Measurements from ENCODE around the gene TBCD. TPM values are rescaled to one million over a fixed set of nuclear protein-coding genes. Genes with fewer than 3 reads are reported as not detected.

Gene TBCD
- total RNA-seq, 2 experiments from 2014 or later: 87.8 to 145 TPM

- POLR2A ChIA-PET: no interaction called here
- CTCF ChIA-PET (ENCODE audit: unreplicated experiment): no interaction called here
- H3K36me3 ChIP-seq (ENCODE audit: insufficient read depth, low read length): peaks cover 53% of the 10 kb centered on the region
- intact Hi-C loops (cut with micrococcal nuclease; ENCODE audit: unreplicated experiment): no loop called here
- no peak overlapping the region for H3K4me2 ChIP-seq (ENCODE audit: low read length)
- DNase-seq (ENCODE audit: low spot score): no peak
- peaks cover 4% of the 10 kb centered on the region; the same call in 1 of the 2 replicates for H4K20me1 ChIP-seq (ENCODE audit: insufficient read depth, low read length)
- no peak overlapping the region for H3K4me3 ChIP-seq (ENCODE audit: low read depth, low read length, poor library complexity, severe bottlenecking)
- H3K79me2 ChIP-seq (ENCODE audit: insufficient read depth, low read depth, low read length): peaks cover 17% of the 10 kb centered on the region
- H2AFZ ChIP-seq (ENCODE audit: low read length): no peak overlapping the region
- BruUV-seq (replicated peaks): no TSS peak
- H3K9me2 ChIP-seq (ENCODE audit: insufficient read depth, low read length): no peaks in the 10 kb centered on the region
- TF ChIP-seq, protein P1, sequence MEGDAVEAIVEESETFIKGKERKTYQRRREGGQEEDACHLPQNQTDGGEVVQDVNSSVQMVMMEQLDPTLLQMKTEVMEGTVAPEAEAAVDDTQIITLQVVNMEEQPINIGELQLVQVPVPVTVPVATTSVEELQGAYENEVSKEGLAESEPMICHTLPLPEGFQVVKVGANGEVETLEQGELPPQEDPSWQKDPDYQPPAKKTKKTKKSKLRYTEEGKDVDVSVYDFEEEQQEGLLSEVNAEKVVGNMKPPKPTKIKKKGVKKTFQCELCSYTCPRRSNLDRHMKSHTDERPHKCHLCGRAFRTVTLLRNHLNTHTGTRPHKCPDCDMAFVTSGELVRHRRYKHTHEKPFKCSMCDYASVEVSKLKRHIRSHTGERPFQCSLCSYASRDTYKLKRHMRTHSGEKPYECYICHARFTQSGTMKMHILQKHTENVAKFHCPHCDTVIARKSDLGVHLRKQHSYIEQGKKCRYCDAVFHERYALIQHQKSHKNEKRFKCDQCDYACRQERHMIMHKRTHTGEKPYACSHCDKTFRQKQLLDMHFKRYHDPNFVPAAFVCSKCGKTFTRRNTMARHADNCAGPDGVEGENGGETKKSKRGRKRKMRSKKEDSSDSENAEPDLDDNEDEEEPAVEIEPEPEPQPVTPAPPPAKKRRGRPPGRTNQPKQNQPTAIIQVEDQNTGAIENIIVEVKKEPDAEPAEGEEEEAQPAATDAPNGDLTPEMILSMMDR (conservative IDR thresholded peaks at IDR 0.05; ENCODE audit: low read length): no peak
- TF ChIP-seq EZH2phosphoT487 (IDR thresholded peaks at IDR 0.05; ENCODE audit: borderline replicate concordance, low read depth, low read length): no peak
- H3K9me3 ChIP-seq (ENCODE audit: low read length): no peaks in the 10 kb centered on the region
- H3K4me1 ChIP-seq (ENCODE audit: insufficient read depth, low read length, poor library complexity, severe bottlenecking): peaks cover 24% of the 10 kb centered on the region
- no peak overlapping the region for H3K27ac ChIP-seq (ENCODE audit: low read depth, low read length, poor library complexity, severe bottlenecking)
These were observed 31.7 kb upstream of the TBCD start for GRCh38 chr17:82720204-82720603.

DNA sequence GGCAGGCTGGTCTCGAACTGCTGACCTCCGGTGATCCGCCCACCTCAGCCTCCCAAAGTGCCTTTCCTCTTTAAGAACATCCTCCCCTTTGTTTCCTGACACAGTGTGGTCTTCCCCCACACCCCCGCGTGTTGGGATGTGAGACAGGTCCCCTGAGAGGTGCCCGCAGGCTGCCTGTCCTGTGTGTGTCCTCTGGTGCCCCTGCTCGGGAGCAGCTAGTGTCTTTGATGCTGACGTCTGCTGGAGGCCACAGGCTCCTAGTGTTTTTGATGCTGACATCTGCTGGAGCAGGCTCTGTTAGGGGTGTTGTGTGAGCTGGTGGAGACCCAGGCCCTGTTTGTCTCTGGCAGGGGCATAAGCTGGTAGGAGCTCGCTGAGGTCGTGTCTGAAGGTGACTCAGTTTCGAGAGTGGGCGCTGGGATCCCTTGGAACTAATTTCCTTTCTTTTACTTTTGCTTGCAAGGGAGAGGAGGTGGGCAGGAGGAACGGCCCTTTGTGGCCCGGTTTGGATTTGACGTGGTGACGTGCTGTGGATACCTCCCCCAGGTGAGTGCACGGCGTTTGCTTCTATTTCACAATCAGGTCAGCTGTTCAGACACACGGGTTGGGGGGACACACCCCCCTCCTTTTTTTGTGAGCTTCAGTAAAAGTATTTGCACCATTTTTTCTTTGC lies 29.4 kb upstream of the TBCD start:
- peaks cover 70% of the 10 kb centered on the region for H3K36me3 ChIP-seq (ENCODE audit: insufficient read depth, low read length)
- no peaks in the 10 kb centered on the region for H3K9me3 ChIP-seq (ENCODE audit: low read length)
- peaks cover 17% of the 10 kb centered on the region for H3K4me1 ChIP-seq (ENCODE audit: insufficient read depth, low read length, poor library complexity, severe bottlenecking)
- no peaks in the 10 kb centered on the region for H3K9me2 ChIP-seq (ENCODE audit: insufficient read depth, low read length)
- no TSS peak for BruUV-seq (replicated peaks)
- CTCF ChIA-PET (ENCODE audit: unreplicated experiment): no interaction called here
- no peak for DNase-seq (ENCODE audit: low spot score)
- TF ChIP-seq, protein P1 (conservative IDR thresholded peaks at IDR 0.05; ENCODE audit: low read length): no peak
- TF ChIP-seq EZH2phosphoT487 (IDR thresholded peaks at IDR 0.05; ENCODE audit: borderline replicate concordance, low read depth, low read length): no peak
- H3K4me3 ChIP-seq (ENCODE audit: low read depth, low read length, poor library complexity, severe bottlenecking): no peak overlapping the region
- H4K20me1 ChIP-seq (ENCODE audit: insufficient read depth, low read length): peaks cover 4% of the 10 kb centered on the region; the same call in 1 of the 2 replicates
- no peak overlapping the region for H2AFZ ChIP-seq (ENCODE audit: low read length)
- no peak overlapping the region for H3K4me2 ChIP-seq (ENCODE audit: low read length)
- peaks cover 8% of the 10 kb centered on the region for H3K79me2 ChIP-seq (ENCODE audit: insufficient read depth, low read depth, low read length)
- POLR2A ChIA-PET: interaction anchor here (0.6 kb wide), 1 partner anchor 23 kb away, joined by 5 read pairs; no protein-coding TSS in a partner anchor
- intact Hi-C loops (cut with micrococcal nuclease; ENCODE audit: unreplicated experiment): no loop called here
- H3K27ac ChIP-seq (ENCODE audit: low read depth, low read length, poor library complexity, severe bottlenecking): no peak overlapping the region

GRCh38 chr17:82723169-82723807 lies 28.6 kb upstream of the TBCD start:
- Histone ChIP-seq H3K4me1 (ENCODE audit: insufficient read depth, low read length, poor library complexity, severe bottlenecking) (peaks cover 9% of the 10 kb centered on the region), H3K4me2 (ENCODE audit: low read length) (no peak overlapping the region), H3K9me3 (ENCODE audit: low read length) (no peaks in the 10 kb centered on the region), H3K27ac (ENCODE audit: low read depth, low read length, poor library complexity, severe bottlenecking) (no peak overlapping the region), H4K20me1 (ENCODE audit: insufficient read depth, low read length) (no peaks in the 10 kb centered on the region), H3K36me3 (ENCODE audit: insufficient read depth, low read length) (peaks cover 77% of the 10 kb centered on the region), H3K79me2 (ENCODE audit: insufficient read depth, low read depth, low read length) (no peaks in the 10 kb centered on the region), H3K4me3 (ENCODE audit: low read depth, low read length, poor library complexity, severe bottlenecking) (no peak overlapping the region), H3K9me2 (ENCODE audit: insufficient read depth, low read length) (no peaks in the 10 kb centered on the region), H2AFZ (ENCODE audit: low read length) (no peak overlapping the region)
- ChIA-PET CTCF (ENCODE audit: unreplicated experiment) (no interaction called here), POLR2A (no interaction called here)
- intact Hi-C loops (cut with micrococcal nuclease; ENCODE audit: unreplicated experiment): no loop called here
- TF ChIP-seq, protein P1 (conservative IDR thresholded peaks at IDR 0.05; ENCODE audit: low read length): no peak
- no peak for TF ChIP-seq EZH2phosphoT487 (IDR thresholded peaks at IDR 0.05; ENCODE audit: borderline replicate concordance, low read depth, low read length)
- no TSS peak for BruUV-seq (replicated peaks)
- DNase-seq (ENCODE audit: low spot score): no peak

Data from OCI-LY7 (cell line).